ENCODE data around the gene TMEM35B.
"Not testable (repeated sequence)": the region's sequence is repeated elsewhere in the genome, so short reads cannot be mapped to it uniquely, and the experiment has no call there.

The TMEM35B gene

DNA sequence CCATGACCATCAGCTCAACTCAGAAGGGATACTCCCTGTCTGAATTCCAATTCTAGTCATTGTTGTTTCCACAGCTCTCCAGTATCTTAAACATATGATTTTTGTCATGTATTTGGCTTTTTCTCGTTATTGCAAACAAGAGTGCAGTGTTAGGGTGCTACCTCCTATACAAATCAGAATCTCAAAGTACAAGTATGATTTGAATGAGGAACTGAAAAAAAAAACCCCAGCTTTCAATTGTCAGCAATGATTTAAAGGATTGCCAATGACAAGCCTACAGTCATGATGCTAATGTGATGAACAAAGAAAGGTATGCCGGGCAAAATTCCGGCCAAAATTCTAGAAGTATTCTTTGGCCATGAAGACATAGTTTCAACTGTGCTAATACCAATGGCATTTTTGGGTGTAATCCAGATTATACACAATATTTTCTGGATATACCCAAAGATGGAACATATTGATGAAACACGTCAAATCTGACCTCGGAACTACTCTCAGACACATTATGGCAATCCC, 14.9 kb downstream of the TMEM35B start:
- intact Hi-C loops (cut with micrococcal nuclease) = no loop called here
- no peaks in the 10 kb centered on the region for H3K9me3 Mint-ChIP-seq
- no peak overlapping the region for H3K27ac Mint-ChIP-seq
- H3K27me3 Mint-ChIP-seq = peaks cover 13% of the 10 kb centered on the region
- peaks cover 3% of the 10 kb centered on the region for H3K4me1 Mint-ChIP-seq (ENCODE audit: low read depth)
- H3K36me3 Mint-ChIP-seq (ENCODE audit: low read depth) = no peaks in the 10 kb centered on the region
- H3K4me3 Mint-ChIP-seq = no peak overlapping the region

DNA sequence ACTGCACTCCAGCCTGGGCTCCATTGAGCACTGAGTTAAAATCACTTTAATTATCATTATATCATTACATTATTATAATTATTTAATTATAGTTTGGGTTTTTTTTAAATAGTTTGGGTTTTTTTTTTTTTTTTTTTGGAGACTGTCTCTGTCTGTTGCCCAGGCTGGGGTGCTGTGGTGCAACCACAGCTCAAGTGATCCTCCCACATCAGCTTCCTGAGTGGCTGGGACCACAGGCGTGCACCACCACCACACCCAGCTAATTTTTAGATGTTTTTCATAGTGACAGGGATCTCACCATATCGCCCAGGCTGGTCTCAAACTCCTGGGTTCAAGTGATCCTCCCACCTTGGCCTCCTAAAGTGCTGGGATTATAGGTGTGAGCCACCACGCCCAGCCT, 16.9 kb downstream of the TMEM35B start:
- H3K27me3 Mint-ChIP-seq = peaks cover 13% of the 10 kb centered on the region
- H3K36me3 Mint-ChIP-seq (ENCODE audit: low read depth); H3K4me3 Mint-ChIP-seq; H3K4me1 Mint-ChIP-seq (ENCODE audit: low read depth); H3K9me3 Mint-ChIP-seq; intact Hi-C loops (cut with micrococcal nuclease); H3K27ac Mint-ChIP-seq: not testable (repeated sequence)

GRCh38 chr1:34967672-34968071, 17.5 kb downstream of the TMEM35B start:
- H3K27ac Mint-ChIP-seq; H3K4me1 Mint-ChIP-seq (ENCODE audit: low read depth); H3K9me3 Mint-ChIP-seq; H3K4me3 Mint-ChIP-seq; intact Hi-C loops (cut with micrococcal nuclease); H3K36me3 Mint-ChIP-seq (ENCODE audit: low read depth): not testable (repeated sequence)
- peaks cover 13% of the 10 kb centered on the region for H3K27me3 Mint-ChIP-seq

- no peaks in the 10 kb centered on the region for H3K4me1 Mint-ChIP-seq (ENCODE audit: low read depth)
- intact Hi-C loops (cut with micrococcal nuclease) = no loop called here
- H3K27me3 Mint-ChIP-seq = peaks cover 2% of the 10 kb centered on the region
- no peaks in the 10 kb centered on the region for H3K9me3 Mint-ChIP-seq
- H3K4me3 Mint-ChIP-seq = no peak overlapping the region
- no peak overlapping the region for H3K27ac Mint-ChIP-seq
- H3K36me3 Mint-ChIP-seq (ENCODE audit: low read depth) = no peaks in the 10 kb centered on the region
Measured at GRCh38 chr1:34965597-34965996, 19.6 kb downstream of the TMEM35B start.

GRCh38 chr1:34950428-34950827, 34.7 kb downstream of the TMEM35B start:
- Mint-ChIP-seq H3K4me1 (ENCODE audit: low read depth) (no peaks in the 10 kb centered on the region), H3K27me3 (peaks cover 19% of the 10 kb centered on the region), H3K4me3 (no peak overlapping the region), H3K9me3 (no peaks in the 10 kb centered on the region), H3K36me3 (ENCODE audit: low read depth) (no peaks in the 10 kb centered on the region), H3K27ac (no peak overlapping the region)
- intact Hi-C loops (cut with micrococcal nuclease) = no loop called here

DNA sequence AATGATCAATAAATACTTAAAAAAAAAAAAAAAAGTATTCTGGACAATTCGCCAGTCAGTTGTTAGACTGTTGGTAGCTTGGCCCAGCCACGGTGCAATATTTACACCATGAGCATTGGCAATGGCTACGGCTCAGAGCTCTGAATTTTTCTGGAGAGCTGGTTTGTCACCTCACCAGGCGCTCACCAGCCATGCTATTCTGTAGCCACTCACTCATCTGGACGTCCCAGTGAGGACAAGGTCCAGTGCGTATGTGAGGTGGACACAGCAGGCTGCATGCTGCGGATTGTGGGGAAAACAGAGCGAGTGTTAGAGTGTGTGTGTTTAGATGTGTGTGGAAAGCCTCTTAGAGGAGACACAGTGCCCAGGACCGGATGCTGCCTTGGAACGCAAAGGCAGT, 36.4 kb downstream of the TMEM35B start:
- H3K27ac Mint-ChIP-seq; H3K4me3 Mint-ChIP-seq; intact Hi-C loops (cut with micrococcal nuclease); H3K9me3 Mint-ChIP-seq; H3K36me3 Mint-ChIP-seq (ENCODE audit: low read depth); H3K4me1 Mint-ChIP-seq (ENCODE audit: low read depth): not testable (repeated sequence)
- peaks cover 20% of the 10 kb centered on the region for H3K27me3 Mint-ChIP-seq

GRCh38 chr1:34947641-34948314, 37.4 kb downstream of the TMEM35B start:
- H3K4me1 Mint-ChIP-seq (ENCODE audit: low read depth); H3K27ac Mint-ChIP-seq; H3K4me3 Mint-ChIP-seq; H3K9me3 Mint-ChIP-seq; intact Hi-C loops (cut with micrococcal nuclease); H3K36me3 Mint-ChIP-seq (ENCODE audit: low read depth): not testable (repeated sequence)
- peaks cover 19% of the 10 kb centered on the region for H3K27me3 Mint-ChIP-seq

DNA sequence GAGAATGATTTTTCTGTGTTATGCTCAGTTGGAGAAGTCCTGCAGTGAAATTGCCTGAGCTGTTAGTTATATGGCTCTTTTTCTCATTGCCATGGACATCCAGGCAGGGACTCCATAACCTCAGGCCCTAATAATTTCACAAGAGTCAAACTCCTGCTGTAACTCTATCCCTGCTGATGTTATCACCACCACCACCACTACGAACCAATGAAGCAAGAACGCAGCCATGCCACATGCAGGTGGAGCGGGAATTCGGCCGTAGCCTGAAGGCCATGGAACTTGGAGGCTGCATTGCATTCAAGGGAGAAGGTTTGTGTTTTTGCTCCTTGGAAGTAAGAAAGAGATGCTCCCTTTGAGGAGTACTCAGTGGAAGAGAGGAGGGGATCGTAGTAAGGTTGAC, 38.9 kb downstream of the TMEM35B start:
- H3K36me3 Mint-ChIP-seq (ENCODE audit: low read depth) = no peaks in the 10 kb centered on the region
- intact Hi-C loops (cut with micrococcal nuclease) = no loop called here
- H3K4me3 Mint-ChIP-seq = no peak overlapping the region
- no peaks in the 10 kb centered on the region for H3K9me3 Mint-ChIP-seq
- H3K27me3 Mint-ChIP-seq = peaks cover 15% of the 10 kb centered on the region
- no peak overlapping the region for H3K27ac Mint-ChIP-seq
- H3K4me1 Mint-ChIP-seq (ENCODE audit: low read depth) = no peaks in the 10 kb centered on the region

DNA sequence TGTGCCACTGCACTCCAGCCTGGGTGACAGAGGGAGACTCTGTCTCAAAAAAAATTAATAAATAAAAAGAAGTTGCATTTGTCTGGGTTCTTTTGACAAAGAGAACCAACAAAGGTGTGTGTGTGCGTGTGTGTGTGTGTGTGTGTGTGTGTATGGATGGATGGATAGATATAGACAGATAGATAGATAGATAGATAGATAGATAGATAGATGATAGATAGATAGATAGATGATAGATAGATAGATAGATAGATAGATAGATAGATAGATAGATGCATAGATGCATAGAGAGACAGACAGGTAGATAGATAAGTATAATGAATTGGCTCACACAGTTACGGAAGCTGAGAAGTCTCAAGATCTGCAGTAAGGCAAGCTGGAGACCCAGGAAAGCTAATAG, 43.3 kb downstream of the TMEM35B start:
- H3K36me3 Mint-ChIP-seq (ENCODE audit: low read depth); H3K27ac Mint-ChIP-seq; intact Hi-C loops (cut with micrococcal nuclease); H3K9me3 Mint-ChIP-seq; H3K4me3 Mint-ChIP-seq; H3K4me1 Mint-ChIP-seq (ENCODE audit: low read depth): not testable (repeated sequence)
- peaks cover 27% of the 10 kb centered on the region for H3K27me3 Mint-ChIP-seq

Data from dendritic cell treated with granulocyte-macrophage colony-stimulating factor and Interleukin-4, amounts not matched to agents 40 ng/mL and 50 ng/mL, for 4 days (primary cell).